Measurements from ENCODE around the gene KCP.

Gene KCP

DNA sequence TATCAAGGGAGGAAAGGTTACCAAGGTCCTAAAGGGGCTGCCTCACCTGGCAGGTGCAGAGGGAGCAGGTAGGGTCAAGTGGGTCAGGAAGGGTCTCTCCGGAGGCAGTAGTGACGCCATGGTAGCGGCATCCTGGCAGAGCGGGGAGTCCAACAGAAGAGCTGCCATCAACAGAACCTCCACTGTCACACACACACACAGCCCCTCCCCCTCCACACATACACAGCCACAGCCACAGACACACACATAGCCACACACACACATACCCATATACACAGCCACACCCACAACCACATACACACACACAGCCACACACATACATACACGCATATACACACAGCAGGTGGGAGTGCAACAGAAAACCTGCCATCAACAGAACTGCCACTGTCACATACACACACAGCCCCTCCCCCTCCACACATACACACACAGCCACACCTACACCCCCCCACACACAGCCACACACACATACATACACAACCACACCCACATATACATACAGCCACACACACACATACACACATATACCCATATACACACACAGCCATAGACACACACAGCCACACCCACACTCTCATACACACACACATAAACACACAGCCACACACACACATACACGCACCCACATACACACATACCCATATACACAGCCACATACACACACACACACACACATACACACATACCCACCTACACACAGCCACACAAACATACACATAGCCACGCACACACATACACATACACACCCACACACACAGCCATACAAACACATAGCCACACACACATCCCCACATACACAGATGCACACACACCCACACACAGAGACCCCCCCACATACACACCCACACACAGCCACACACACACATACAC lies 23.1 kb downstream of the KCP start:
- no peak for DNase-seq (ENCODE audit: low read depth)

DNA sequence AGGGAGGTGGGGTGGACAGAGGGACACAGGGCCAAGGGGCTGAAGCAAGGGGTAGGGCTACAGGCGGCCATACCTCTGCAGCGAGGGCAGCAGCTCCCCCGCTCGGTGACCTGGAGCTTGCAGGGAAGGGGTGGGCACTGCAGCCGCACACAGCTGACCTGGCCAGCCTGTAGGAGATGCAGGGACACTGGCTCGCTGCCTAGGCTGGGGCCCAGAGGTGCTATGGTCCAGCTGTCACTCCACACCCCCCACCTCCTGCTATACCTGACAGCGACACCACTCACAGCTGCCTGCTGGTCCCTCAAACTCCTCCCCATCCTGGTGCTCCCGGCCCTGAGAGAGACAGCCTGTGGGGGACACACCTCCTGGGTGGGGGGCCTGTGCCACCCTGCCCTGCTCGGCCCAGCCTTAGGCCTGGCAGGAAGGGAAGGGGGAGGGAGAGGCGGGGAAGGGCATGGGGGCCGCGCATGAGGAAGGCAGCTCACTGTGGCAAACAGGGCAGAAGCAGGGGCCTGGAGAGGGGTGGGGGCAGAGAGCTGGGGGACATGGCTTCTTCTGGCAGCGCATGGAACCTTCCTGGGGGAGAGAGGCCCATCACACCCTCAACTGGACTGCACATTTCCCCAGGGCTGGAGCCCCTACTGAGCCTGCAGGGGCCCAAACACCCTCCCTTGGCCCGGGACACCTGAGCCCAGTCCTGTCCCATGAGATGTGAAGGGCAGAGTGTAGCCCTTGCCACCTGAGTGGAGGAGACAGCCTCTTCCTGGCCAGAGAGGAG lies 23.9 kb downstream of the KCP start:
- no peak for DNase-seq (ENCODE audit: low read depth)

DNA sequence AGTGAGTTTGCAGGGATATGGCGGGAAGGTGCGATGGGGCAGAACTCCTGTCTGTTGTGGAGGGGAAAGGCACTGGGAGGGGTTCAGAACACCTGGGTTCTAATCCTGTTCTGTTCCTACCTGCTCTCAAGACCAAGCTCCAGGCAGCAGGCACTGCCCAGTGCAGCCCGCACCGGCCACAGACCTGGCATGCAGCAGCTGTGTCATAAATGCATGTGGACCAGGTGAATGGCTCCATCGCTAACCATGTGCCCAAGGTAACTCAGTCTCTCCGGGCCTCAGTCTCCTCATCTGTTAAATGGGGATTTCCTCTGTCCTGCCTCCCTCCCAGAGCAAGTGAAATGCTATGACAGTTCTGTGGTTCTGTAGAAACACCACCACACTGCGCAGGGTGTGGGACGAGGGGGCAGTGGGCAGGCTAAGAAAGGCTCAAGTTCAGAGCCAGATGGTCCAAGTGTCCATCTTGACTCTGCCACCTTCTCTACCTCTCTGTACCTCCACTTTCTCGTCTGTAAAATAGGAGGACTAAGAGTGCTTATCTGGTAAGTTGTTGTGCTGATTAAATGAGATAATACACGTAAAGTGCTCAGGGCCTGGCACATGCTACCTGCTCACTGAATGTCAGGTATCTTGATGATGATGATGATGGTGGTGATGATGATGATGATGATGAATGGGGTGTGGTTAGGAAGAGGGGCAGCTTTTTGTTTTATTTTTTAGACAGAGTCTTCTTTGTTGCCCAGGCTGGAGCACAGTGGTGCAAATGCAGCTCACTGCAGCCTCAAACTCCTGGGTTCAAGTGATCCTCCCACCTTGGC lies 24.9 kb downstream of the KCP start:
- no peak for DNase-seq (ENCODE audit: low read depth)

DNA sequence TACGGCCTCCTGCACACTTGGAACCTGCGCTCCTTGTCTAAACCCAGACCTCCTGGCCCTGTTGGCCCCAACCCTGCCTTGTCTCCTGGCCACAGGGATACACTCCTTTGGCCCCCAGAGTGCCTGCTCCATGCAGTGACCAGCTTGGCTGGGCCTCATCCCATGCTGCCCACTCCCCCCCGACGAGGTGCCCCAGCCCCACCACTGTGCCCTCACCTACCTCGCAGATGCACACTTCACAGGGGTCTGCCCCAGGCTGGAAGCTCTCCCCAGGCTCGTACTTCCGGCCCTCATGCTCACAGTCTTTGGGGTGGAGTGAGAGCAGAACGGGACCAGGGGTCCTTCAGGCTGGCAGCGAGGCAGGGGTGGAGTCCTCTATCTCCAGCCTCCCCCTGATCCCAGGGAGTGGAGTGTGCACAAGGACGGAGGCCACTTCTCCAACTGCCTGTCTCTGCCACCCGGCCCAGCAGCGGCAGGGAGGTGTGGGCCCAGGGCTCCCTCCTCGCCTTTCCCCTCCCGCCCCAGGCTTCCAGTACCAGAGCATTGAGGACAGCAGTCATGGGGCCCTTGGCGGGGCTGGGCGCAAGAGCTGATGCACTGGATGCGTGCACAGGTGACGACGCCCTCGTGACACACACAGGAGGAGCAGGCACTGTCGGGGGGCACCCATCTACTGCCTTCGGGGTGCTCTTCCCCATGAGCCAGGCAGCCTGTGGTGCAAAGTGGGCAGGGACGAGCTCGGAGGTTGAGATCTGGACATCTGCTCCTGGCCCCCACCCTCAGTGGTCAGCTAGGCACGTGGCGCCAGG lies 25.7 kb downstream of the KCP start:
- no peak for DNase-seq (ENCODE audit: low read depth)

DNA sequence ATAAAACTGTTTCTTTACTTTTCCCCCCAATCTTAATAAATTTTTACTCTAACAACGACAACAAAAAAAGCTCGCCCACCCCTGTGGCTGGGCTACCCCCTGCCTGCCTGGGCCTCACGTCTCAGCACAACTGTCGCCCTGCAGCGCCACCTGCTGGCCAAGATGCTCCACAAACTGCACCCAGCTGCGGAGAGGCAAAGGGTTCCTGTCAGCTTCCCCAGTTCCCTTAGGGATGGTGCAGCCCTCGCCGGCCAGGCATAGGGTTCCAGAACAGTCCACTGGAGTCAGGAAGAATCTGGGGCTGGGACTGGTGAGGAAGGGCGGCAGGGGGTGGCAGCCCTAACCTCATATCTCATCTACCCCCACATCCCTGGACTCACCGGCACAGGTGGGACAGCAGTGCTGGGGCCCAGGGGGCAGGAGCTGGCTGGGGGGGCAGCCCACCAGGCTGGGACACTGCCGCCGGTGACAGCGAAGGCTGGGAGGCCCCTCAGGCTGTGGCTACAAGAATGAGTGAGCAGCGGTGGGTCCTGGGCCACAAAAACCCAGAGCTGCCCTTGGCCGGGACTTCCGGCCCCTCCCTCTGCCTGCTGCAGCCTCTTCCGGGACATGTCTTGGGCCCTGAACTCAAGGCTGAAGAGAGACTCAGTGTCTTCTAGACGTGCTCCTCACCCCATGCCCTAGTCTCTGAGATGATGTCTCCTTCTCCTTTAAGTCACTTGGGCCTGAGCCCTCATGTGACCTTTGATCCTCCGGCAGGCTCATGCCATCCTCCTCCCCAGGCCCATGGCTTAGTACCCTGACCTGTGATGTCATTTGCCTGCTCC lies 26.7 kb downstream of the KCP start:
- no peak for DNase-seq (ENCODE audit: low read depth)

DNA sequence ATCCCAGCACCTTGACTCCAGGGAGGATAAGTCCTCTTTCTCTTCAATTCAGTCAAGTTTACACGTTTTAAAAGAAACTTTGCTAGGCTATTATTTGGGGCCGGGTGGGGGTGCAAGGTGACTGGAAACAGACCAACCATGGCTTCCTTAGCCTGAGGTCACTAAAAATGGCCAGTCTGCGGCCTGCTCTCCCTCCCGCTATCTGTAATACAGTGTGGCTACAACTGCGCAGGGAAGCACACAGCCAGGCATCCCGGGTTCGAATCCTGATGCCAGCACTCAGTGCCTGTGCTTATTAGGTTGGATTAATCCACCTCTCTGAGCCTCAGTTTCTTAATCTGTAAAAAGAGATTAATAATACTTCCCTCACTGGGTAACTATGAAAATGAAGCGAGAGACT lies 28.4 kb downstream of the KCP start:
- DNase-seq (ENCODE audit: low read depth): no peak

DNA sequence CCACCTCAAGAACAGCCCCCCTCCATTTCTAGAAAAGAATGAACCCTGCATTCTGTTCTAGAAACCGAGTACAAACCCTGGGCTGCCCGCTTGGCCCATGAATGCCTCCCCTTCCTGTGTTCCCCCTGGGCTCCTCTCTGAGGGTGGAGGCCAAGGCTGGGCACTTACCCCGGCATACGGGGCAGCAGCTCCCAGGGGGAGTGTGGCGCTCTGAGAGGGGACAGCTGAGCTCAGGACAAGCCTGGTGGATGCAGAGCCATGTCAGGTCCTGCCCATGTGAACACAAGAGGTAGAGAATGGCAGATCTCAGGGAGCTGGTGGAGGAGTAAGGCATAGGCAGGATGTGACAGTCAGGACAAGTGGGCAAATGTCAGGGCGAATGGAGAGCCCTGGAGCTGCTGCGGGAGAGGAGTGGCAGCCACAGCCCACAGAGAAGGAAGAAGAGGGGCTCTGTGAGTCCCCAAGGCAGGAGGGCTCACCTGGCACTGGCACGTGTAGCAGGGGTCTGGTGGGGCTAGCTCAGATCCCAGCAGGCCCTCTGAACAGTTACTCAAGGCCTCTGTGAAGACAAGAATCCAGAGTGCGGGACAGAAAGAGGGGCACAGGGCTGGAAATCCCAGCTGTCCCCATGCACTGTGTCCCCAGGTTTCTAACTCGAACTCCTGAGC lies 28.9 kb downstream of the KCP start:
- DNase-seq (ENCODE audit: low read depth): no peak

DNA sequence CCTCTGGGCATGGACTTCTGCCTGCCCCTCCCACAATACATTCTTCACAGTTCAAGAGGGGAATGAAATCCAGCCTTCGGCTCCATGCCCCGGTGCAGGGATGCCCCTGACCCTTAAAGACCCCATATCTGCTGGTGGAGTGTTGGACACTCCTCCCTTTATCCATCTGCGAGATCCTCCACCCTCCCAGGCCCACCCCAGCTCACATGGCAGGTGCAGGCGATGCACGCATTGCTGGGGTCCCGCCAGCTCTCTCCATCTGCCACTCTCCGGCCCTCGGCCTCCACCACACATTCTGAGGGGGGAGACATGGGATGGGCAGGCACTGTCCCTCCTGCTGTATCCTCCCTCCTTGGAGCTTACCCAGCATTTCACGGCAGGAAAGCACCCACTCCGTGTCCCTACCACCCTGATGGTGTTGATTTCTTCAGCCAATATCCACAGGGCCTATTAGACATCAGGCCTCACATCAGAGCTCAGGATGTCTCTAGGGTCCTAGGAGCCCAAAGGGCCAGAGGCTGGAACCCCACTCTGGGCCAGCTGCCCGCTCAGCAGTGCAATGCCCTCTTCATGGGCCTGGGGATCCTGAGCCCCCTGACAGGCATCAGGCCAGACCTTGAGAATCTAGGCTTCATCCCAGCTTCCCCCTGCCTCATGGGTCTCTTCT lies 29.6 kb downstream of the KCP start:
- no peak for DNase-seq (ENCODE audit: low read depth)

DNA sequence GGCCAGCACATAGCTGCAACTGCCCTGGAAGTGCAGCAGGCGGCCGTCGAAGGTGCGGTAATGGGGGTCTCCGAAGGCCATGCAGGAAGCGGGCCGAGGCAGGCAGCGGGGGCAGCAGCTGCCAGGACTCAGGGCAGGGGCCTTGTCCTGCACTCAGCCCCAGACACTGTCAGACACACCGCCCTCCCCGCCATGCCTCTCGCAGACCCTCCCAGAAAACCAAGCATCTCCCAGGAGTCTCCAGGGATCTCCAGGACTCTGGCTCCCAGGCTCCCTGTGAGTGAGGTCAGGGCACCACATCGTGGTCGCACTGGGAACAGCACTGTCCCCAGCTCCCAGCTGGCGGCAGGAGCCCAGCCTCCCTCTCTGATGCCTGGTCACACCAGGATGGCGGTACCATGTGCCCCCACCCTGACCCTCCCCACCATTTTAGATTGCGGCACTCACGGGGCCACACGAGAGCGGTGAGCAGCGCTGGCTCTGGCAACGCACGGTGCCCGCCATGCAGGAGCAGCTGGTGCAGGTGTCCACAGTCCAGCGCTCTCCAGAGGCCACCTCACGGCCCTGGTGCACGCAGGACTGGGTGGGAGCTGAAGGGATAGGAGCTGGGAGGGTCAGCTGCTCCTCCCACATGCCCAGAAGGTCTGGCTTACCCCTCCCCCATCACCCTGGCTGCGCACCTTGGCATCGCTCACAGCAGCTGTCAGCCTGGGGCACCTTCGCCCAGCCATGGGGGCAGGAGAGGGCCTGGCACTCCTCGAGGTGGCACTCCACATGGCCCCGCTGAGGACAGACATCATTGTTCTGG lies 30.4 kb downstream of the KCP start:
- DNase-seq (ENCODE audit: low read depth): peak; percentile 25

DNA sequence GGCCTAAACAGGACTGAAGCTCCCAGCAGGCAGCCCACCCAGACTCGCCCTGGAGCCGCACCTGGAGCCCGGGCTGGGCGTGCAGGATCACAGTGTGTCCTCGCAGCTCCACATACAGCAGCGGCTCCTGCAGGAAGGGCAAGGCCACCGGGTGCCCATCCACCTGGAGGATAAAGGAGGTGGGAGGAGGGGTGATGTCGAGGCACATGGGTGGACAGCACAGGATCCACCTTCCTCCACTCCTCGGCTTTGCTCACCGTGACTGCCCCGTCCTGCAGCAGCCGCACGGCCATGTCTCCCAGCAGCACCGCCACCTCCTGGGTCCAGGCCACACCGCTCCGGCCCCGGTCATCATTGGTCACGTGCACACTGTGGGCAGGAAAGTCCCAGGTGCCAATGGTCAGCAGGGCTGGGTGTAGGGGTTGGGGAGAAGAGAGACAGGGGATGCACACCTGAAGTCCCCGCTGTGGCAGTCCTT lies 31.0 kb downstream of the KCP start:
- no peak for DNase-seq (ENCODE audit: low read depth)

DNA sequence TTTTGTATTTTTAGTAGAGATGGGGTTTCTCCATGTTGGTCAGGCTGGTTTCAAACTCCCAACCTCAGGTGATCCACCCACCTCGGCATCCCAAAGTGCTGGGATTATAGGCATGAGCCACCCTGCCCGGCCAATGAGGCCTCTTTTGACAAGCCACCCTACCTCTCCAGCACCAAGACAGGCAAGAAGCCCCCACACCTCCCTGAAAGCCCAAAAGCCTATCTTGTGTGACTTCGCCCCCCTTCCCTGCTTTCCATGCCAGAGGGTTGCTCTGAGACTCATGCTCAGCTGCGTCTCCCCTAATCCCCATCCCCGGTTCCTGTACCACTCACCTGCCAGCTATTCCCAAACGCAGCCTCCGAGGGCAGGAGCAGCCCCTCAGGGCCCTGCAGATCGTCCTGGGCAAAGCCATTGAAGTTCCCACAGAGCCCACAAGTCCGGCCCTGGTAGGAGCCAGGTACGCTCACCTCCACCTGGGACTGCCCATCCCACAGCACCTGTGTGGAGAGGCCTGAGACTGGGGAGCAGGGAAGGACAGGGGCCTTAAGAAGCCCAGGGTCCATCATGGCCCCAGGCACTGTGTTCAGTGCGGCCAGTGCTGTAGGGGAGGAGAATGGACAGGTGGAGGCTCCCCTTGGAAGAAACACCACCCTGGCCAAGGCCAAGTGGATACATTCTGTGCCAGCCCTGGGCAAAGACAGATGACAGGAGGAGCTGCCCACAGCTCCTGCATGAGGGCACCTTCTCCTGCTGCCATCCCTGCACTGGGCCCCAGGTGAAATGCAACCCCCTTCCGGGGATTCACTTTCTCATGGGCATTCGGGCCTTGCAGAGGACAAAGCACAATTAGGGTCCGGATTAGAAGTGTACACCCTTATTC lies 32.0 kb downstream of the KCP start:
- no peak for DNase-seq (ENCODE audit: low read depth)

DNA sequence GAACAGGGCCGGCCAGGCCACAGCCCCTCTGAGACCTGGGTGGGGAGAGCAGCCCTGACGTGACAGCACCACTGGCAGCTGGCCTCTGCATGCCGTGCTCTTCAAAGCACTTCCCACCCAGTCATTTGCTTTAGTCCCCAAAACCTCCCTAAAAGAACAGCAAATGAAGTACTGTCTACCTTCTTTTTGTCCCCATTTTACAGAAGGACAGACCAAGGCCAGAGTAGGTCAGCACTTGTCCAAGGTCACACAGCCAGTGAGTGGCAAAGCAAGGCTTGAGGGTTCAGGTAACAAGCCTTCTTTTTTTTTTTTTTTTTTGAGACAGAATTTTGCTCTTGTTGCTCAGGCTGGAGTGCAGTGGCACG lies 32.8 kb downstream of the KCP start:
- no peak for DNase-seq (ENCODE audit: low read depth)

DNA sequence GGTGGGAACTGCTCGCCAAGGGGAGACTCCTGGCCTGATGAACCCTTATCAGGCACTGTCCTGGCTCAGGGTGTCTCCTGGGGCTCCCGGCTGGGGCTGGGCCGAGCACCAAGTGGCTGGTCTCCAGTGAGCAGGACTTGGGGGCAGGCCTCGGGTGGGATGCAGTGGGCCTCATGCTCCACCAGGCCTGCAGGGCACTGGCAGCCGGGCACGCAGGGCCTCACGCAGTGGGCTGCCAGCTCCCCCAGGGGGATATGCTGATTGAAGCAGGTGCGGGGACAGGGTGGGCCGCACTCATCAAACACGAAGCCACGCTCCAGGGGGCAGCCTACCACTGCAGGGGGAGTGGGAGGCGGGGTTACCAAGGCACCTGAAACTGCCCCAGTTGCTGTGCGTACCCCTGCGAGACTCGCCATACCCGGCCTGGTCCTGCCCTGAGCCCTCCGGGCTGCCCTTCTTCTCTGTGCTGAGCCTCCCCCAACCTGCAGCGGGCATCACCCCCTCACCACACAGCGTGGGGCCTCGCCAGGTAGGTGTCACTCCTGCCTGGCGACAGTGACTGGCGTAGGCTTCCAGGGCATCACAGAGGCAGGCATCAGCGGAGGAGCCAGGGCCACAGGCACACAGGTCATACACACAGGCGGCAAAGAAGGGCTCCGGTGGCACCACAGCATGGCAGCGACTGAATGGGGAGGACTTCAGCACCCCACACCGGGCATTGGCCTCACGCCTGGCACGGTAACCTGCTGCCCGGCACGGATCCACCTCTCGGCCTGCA lies 33.3 kb downstream of the KCP start:
- no peak for DNase-seq (ENCODE audit: low read depth)

DNA sequence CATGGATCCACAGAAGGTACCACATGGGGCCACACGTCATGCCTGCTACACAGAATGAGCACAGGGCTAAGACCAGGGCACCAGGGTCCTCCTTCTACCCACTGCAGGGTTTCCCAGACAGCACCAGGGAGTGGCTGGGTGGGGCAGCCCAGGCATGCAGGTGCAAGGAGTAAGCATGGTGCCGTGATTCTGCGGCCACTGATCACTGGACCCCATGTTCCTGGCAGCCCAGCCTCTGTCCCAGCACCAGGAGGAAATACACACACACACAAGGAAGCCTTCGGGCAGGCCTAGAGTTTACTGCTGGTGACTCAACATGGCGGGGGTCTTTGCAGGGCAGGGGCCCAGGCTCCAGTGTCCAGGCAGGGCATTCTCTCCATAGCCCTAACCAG lies 33.9 kb downstream of the KCP start:
- no peak for DNase-seq (ENCODE audit: low read depth)

DNA sequence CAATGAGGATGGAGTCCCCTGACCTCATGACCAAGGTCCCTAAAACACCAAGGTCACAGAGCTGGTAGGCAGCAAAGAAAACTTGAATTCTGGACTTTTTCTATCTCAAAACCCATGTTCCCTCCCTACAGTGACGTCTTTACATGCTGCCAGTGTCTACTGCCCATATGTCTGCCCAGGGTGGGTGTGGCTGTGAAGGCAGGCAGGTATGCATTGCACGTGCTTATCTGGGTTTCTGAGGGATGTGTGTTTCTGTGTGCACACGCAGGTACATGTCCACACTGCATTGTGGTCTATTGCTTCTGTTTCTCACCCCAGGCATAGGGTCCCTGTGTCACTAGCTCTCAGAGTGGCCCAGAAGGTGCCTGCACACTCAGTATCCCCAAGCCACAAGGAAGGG lies 34.4 kb downstream of the KCP start:
- no peak for DNase-seq (ENCODE audit: low read depth)

DNA sequence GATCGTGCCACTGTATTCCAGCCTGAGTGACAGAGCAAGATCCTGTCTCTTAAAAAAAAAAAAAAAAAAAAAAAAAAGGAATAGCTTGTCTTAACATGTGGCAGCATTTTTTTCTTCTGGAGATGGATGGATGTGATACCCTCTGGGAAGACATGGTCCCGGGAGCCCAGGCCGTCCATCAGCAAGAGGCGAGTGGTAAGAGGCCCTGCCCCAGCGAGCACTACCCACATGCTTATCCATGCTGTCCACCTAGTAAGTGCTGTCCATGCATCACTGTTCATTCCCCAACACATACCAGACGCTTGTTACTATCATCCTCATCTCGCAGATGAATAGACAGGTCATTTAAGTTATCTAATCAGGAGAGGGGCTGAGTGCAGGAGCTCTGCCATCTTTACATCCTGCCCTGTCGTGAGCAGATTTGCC lies 35.0 kb downstream of the KCP start:
- no peak for DNase-seq (ENCODE audit: low read depth)
